Measurements from ENCODE around the gene SIAH2.

The SIAH2 gene

DNA sequence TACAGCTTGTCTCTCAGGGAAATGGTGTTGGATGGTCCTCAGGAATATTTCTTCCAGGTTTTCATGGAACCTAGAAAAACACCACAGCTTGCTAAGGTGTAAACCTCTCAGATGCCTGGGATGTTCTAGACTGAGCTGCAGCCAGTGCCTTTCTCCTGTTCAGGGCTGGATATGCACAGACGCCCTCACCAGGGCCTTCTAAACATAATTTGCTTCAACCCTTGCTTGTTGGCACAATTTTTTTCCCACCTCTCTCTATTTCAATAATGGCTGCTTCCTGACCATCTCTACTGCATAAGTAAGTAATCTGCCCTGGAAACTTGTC is 28.2 kb downstream of the SIAH2 start:
- no peak for DNase-seq

DNA sequence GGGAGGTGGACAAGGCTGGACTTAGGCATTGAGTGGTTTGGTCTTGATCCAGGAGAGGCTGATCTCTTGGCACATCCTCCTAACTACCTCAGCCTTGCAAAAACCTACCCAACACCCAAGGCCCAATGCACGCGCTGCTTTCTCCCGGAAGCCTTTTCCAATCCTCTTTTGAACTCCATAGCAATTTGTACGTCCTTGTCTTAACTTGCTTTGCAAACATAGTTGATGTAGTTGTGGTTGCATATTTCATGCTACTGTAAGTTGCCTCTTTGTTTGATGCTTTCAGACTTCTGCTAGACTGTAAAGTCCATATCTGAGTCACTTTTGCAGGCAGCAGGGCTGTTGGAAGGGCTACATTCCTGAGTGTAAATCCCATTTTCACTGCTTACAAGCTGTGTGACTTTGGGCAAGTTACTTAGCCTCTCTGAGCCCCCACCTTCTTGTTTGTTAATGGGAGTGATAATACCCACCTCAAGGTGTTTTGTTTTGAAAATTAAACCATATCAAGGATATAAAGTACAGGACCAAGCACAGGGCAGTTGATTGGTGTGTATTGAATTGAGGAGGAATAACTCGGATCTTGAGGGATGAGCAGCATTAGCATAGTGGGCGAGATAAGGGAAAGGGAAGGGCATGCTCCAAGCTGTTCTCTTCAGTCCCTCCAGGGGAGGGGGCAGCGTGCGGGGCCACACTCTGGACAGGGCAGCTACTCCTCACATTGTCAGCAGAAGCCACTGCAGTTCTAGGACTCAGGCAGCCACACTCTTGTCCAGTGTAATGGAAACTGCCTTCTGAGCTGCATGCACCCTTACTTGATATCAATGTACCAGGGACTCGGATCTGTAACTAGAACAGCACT is 28.8 kb downstream of the SIAH2 start:
- no peak for DNase-seq

DNA sequence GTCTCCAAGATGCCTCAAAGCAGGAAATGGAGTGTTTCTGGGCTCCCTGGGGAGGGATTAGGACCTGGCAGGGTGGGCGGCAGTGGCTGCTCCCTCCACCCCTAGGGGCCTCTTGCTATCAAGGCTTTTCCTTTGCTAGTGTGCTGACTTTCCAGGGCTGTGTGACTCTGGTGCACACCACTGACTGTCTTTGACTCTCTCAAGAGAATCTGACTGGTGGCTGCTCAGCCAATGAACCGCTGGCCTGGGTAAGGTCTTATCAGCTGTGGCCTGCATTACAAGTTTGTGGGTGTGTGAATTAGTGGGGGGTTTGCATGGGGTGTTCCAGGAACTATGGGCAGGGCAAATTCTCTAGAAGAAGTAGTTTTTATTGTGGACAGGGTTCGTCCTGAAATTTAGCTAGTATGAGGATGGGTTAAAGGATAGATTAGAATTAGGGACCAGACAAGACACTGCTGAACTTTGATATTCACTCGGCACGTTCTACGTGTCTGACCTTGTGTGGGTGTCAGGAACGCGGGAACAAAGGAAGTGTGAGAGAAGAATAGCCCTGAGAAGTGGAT is 29.5 kb downstream of the SIAH2 start:
- DNase-seq: no peak

DNA sequence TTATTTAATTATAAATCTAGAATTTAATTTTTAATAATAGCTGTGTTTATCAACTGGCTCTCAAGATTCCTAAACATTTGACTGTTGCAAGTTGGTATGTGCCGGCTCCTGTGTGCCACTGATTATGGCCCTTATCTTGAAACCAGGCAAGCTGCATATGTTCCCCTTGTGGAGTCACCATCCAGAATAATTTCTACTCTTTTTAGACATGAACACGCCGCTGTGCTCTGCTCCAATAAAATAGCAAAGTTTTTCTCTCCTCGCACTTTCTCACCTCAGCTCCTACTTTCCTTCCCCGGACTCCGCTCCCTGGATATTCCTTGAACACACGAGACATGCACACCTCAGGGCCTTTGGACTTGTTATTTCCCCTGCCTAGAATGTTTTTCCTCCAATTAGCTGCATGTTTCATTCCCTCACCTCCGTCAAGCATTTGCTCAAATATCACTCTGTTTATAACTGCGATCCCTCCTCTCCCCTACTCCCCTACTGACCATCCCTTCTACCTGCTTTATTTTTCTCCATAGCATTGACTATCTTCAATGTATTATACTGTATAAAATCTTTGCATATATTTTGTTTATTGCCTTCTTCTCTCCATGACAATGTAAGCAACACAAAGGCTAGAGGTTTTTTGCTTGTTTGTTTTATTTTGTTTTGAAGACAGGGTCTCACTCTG is 33.1 kb downstream of the SIAH2 start:
- no peak for DNase-seq

DNA sequence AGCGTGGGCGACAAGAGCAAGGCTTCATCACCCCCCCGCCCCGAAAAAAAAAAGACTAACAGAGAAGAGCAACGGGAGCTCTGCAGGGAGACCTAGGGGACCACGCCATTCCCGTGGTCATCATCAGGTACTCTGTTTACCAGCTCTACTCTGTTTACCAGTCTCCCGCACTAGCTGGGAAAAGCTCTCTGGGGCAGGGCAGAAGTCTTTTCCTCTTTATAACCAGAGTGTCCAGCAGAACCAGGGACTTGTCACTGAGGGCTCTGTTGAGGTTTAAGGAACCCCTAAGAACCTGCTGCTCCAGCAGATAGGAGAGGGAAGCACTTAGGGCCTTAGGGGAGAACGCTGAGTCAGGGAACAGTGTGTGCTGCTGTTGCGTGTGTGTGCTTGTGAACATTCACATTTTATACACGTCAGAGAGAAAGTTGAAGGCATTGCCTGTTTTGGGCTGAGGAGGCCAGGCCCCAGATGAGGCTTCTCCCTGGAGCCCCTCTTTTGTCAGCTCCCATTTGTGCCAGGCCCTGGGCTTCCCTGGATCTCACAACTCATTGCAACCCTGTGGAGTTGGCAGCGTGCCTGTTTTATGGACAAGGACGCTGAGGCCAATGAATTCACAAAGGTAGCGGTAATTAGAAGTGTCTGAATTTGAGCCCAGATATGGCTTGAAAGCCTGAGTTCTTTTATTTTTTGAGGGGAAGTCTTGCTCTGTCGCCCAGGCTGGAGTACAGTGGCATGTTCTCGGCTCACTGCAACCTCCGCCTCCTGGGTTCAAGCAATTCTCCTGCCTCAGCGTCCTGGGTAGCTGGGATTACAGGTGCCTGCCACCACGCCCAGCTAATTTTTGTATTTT is 35.1 kb downstream of the SIAH2 start:
- peak in 4 of 51 donors; percentile 6 to 43 (median 13) for DNase-seq

DNA sequence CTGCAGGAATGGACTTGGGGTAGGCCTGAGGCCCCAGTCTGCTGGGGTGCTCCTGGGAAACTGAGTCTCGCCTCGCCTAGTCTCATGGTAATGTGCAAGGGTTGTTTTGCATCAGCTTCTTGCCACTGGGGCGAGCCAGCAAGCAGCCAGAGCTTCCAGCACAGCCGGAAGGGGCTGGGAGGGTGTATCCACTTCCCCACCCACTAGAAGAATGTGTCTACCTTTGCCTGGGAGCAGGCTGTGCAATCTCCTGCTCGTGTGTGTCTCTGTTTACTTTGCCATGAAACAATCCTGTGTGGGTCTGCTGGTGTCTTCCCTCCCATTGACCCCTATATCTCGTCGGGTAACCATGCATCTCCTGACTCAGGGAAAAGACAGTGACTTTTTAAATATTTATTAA is 37.4 kb downstream of the SIAH2 start:
- DNase-seq: no peak

DNA sequence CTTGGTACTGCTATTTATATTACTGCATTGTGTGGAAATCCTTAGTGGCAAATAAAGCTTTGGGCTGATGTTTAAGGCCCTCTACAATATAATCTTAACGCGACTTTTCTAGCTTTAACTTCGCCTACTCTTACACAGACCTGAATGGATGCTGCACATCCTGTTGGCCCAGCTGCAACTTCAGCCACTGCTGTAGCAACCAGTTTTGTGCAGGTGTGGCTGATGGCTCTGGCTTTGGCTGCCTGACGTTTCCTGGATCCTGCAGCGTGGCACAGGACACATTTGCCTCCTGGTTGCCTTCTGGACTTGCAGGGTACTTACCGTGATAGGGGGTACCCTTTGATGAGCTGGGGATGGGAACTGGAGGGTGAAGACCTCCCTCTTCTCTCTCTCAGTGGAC is 39.0 kb downstream of the SIAH2 start:
- no peak for DNase-seq

DNA sequence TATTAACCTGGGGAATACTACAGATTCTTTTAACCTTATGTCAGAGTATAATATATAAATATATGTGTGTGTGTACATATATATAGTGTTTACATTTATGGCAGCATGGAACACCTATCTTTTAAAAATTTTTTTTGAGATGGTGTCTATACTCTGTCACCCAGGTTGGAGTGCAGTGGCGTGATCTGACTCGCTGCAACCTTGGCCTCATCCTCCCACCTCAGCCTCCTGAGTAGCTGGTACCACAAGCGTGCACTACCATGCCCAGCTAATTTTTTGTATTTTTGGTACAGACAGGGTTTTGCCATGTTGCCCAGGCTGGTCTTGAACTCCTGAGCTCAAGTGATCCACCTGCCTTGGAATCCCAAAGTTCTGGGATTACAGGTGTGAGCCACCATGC is 40.7 kb downstream of the SIAH2 start:
- no peak for DNase-seq

DNA sequence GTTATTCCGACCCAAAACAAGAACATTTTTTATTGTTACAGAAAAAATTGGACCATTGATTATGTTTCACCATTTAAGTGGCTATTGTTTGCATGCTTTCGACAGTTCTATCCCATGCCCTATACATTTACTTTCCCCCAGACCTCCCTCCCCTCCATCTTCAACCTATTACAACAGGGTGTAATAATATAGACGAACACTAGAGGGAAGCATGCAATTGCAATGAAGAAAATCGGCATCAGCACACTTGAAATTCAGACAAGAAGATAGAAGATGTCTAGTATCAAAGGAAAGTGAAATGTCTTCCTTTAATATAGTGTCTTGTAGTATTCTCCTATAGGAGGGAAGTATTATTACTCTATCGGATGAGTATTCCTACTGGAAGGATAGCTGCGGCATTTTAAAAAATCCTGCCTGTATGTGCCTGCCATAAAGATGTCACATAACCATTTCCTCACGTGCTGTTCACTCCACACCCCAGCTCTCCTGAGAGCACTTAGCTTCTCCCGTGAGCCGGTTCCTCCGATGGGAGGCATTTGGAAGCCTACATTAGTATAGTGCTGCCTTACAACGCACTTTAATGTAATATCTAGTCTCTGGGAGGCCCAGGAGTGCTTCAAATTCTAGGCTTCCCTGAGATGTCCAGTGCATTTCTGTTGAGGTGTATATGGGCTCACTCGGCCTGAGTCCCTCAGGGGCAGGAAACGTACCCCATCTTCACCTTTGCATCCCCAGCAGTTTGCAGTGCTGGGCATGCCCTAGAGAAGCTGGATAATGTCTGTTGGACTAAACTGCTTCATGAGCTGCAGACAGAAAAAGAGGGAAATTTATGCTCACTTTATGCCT is 41.5 kb downstream of the SIAH2 start:
- DNase-seq: peak in 3 of 51 donors; percentile 6 to 67 (median 7)

DNA sequence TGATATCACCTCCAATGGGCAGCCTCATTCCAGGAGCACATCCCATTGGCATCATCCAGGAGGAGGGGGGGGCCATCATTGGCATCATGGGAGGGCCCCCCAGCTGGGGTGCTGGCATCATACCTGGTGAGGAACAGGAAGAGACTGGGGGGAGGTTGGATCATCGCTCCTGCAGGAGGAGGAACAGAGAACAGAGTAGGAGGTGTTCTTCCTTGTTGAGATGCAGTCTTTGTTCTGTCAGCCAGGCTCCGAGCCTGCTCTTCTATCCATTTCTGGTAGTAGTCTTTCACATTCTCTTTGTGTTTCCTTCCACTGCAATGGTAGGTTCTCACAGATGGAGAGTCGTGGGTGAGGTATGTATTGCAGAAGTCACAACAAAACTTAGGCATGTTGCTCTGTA is 42.5 kb downstream of the SIAH2 start:
- no peak for DNase-seq

DNA sequence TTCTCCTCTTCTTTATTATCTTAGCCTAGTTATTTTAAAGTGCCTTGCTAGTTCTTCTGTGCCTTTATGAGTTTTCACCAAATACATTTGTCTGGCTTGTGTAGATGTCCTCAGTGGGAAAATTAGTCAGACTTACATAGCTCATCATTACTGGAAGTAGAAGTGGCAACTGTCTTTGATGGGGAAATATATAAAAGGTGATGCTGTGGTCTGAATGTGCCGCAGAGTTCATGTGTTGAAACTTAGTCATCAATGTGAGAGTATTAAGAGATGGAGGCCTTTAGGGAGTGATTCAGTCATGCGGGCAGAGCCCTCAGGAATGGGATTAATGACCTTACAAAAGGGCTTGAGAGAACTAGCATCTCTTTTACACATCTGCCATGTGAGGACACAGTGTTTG is 52.9 kb downstream of the SIAH2 start:
- DNase-seq: no peak

DNA sequence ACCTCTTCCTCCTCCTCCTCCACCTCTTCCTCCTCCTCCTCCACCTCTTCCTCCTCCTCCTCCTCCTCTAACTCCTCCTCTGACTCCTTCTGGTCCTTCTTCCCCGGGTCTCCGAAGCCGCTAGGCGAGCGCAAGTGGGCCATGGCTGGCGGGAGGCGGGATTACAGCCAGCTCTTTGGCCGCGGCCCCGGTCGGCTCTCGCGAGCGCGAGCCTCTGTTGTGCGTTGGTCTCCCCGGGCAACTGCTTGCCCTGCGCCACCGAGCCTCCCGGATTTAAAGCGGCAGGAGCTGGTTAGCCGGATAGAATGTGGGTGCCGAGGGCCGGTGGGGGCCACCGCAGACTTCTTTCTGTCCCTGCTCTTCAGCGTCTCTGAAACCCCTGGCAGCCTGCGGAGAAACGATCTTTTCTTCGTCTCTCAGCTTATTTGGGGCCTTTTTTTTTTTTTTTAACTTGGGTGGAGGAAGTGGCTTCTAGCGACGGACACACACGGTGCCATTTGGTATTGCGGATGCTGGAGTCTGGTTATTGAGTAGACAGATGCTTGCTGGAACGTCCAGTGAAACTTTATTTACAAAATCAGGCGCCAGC is 59.1 kb downstream of the SIAH2 start, which contains the start of gene ERICH6:
Gene ERICH6 (minus strand): TSS at position 165 of the 589 bp plus-strand sequence. CDS start 22 bp downstream, at position 143.
- DNase-seq: peak; percentile 18 to 92 (median 81)

DNA sequence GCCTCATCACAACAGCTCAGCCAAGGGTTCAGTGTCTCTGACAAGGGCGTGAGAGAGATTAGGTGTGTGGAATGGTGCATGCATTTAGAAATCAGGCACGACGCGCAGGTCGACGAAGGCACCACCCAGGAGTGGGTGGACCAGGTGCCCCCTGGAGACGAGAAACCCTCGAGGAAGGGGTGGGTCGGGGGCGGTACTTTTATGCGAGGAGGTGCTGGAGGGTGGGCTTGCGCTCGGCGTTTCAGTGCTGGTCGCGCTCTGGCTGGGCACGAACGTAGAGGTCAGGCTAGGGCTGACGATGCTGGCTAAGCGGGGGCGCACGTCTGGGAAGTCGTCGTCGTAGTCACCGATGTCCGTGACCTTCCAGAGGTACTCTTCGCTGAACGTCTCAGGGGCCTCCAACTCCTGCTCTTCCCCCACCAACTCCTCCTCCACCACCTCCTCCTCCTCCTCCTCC is 59.6 kb downstream of the SIAH2 start:
- peak in 15 of 51 donors; percentile 26 to 68 (median 47) for DNase-seq

DNA sequence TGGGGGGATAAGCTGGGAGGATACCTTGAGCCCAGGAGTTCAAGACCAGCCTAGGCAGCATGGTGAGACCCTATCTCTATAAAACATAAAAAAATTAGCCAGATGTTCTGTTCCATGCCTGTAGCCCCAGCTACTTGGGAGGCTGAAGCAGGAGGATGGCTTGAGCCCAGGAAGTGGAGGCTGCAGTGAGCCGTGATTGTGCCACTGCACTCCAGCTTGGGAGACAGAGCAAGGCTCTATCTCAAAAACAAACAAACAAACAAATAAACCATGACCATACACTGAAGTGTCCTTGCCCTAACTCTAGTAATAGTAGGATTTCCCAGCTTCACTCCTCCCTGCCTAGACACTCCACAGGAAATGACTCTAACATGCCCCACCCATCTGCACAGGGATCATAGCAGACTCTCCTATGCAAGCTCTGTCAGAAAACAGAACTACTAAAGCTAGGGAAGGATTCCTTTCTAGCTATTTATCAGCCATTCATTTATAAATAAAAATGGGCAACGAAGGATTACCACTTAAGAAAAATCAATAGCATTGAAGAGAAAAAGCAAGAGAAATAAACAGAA is 63.8 kb downstream of the SIAH2 start:
- no peak for DNase-seq

DNA sequence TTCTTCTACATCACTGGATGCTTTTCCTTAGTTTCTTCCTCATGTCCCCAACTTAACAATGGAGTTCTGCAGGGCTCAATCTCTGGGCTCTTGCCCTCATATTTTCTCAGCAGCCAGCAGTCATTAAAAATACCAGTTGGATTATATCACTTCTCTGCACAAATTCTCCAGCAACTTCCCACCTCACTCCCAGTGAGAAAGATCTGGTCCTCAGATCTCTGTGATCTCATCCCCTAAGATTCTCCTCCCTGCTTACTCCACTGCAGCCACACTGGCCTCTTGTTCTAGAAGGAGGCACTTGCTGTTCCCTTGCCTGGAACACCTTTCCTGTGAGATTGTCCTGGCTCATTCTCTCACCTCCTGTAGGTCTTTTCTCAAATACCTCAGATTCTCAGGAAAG is 65.3 kb downstream of the SIAH2 start:
- DNase-seq: no peak

DNA sequence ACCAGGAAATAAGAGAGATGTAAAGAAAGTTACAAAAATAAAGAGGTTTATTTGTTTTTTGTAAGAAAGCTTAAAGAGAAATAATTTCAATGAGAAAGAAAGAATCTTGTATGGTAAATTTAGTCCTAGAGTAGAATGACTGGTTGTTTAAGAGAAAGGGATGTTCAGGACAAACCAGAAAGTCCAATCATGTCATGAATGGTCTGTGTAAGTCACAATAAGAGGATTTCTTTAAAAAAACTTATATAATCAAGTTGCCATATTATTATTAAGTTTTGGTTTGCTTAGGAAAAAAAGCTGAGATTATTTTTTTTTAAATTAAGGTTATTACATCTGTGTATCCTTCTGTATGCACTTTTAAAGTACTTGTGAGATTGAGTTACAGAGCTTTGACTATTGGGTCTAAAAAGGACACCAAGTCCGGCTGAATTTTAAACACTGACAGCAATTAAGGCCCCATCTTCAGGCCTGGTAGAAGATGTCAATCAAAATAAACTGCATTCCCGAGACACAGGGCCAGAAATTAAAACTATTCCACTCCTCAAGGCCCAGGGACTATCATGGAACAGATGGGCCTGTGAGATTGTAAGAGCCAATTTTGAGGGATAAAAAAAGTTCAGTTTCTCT is 71.4 kb downstream of the SIAH2 start:
- DNase-seq: no peak
